Thyroid gland (tissue), 4 donors: Measurements from ENCODE around the gene CASP8AP2.

Experiments used
- CTCF ChIP-seq, 6 experiments: fragments of 200-600 bp in 3 of 6; fragments of 450-650 bp in 3 of 6; sonication (generic) in 3 of 6; IDR thresholded peaks; one replicate each; pipeline ENCODE4 v1.5.1; 2016 to 2019; ENCODE audit warnings: antibody characterized with exemption in 6 of 6, mild to moderate bottlenecking in 2 of 6, inconsistent platforms in 1 of 6, moderate library complexity in 1 of 6
- POLR2A ChIP-seq, 2 donors: fragments of 450-650 bp; IDR thresholded peaks; one replicate each; pipeline ENCODE4 v1.6.1; 2017; ENCODE audit warnings: antibody characterized with exemption in 2 of 2, mild to moderate bottlenecking in 2 of 2, moderate library complexity in 1 of 2

- no peak for TF ChIP-seq POLR2A (IDR thresholded peaks at IDR 0.05)
- TF ChIP-seq CTCF (IDR thresholded peaks at IDR 0.05): no peak
These were observed 12.5 kb downstream of the CASP8AP2 start for GRCh38 chr6:89842228-89842627.
